ENCODE measurements around the gene TCF12.

- TF ChIP-seq YY1 (IDR thresholded peaks at IDR 0.05; ENCODE audit: insufficient read depth, insufficient read length) (no peak), SUZ12 (IDR thresholded peaks at IDR 0.05; ENCODE audit: extremely low read depth, insufficient read depth, insufficient read length) (no peak), ZNF274 (IDR thresholded peaks at IDR 0.05; ENCODE audit: low read depth, low read length) (no peak)
Measured at GRCh38 chr15:57328897-57329296, 410.5 kb downstream of the TCF12 start.
